ENCODE results near the gene GPS1. TPM values are rescaled to one million over a fixed set of nuclear protein-coding genes. Genes with fewer than 3 reads are reported as not detected.

The GPS1 gene
- total and polyA plus RNA-seq, 9 of the 15 experiments (the other 6 are each of a cell fraction or from before 2014, with no cell fraction given) = 3.1 to 167 (median 69.9) TPM

DNA sequence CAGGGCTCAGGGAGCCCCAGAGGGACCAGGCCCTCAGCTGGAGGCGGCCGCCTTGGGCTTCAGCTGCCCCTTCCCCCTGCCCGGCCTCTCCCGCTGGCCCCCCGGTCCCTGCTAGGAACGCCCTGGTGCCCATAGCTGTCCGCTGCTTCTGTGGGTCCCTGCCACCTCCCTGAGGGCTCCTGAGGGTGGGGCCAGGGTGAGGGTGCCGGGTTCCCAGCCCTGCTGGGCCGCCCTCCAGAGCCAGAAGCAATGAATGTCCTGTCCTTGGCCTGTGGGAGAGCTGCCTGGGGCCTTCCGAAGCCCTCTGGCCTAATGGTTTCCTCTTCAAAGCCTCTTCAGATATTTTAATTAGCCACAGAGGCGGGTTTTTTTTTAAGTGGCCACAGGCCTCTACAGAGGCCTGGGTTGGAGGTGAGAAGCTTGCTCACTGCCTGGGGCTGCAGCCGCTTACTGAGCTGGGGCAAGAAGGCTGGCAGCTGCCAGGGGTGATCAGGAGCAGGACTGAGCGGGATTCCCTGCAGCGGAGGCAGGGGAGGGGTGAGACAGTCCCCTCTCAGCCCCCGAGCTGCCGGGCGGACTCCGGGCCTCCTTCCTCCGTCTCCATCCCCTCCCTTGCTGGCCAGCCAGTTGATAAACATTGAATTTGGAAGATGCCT, 38.9 kb upstream of the GPS1 start (continued):
- TF ChIP-seq, protein P1, sequence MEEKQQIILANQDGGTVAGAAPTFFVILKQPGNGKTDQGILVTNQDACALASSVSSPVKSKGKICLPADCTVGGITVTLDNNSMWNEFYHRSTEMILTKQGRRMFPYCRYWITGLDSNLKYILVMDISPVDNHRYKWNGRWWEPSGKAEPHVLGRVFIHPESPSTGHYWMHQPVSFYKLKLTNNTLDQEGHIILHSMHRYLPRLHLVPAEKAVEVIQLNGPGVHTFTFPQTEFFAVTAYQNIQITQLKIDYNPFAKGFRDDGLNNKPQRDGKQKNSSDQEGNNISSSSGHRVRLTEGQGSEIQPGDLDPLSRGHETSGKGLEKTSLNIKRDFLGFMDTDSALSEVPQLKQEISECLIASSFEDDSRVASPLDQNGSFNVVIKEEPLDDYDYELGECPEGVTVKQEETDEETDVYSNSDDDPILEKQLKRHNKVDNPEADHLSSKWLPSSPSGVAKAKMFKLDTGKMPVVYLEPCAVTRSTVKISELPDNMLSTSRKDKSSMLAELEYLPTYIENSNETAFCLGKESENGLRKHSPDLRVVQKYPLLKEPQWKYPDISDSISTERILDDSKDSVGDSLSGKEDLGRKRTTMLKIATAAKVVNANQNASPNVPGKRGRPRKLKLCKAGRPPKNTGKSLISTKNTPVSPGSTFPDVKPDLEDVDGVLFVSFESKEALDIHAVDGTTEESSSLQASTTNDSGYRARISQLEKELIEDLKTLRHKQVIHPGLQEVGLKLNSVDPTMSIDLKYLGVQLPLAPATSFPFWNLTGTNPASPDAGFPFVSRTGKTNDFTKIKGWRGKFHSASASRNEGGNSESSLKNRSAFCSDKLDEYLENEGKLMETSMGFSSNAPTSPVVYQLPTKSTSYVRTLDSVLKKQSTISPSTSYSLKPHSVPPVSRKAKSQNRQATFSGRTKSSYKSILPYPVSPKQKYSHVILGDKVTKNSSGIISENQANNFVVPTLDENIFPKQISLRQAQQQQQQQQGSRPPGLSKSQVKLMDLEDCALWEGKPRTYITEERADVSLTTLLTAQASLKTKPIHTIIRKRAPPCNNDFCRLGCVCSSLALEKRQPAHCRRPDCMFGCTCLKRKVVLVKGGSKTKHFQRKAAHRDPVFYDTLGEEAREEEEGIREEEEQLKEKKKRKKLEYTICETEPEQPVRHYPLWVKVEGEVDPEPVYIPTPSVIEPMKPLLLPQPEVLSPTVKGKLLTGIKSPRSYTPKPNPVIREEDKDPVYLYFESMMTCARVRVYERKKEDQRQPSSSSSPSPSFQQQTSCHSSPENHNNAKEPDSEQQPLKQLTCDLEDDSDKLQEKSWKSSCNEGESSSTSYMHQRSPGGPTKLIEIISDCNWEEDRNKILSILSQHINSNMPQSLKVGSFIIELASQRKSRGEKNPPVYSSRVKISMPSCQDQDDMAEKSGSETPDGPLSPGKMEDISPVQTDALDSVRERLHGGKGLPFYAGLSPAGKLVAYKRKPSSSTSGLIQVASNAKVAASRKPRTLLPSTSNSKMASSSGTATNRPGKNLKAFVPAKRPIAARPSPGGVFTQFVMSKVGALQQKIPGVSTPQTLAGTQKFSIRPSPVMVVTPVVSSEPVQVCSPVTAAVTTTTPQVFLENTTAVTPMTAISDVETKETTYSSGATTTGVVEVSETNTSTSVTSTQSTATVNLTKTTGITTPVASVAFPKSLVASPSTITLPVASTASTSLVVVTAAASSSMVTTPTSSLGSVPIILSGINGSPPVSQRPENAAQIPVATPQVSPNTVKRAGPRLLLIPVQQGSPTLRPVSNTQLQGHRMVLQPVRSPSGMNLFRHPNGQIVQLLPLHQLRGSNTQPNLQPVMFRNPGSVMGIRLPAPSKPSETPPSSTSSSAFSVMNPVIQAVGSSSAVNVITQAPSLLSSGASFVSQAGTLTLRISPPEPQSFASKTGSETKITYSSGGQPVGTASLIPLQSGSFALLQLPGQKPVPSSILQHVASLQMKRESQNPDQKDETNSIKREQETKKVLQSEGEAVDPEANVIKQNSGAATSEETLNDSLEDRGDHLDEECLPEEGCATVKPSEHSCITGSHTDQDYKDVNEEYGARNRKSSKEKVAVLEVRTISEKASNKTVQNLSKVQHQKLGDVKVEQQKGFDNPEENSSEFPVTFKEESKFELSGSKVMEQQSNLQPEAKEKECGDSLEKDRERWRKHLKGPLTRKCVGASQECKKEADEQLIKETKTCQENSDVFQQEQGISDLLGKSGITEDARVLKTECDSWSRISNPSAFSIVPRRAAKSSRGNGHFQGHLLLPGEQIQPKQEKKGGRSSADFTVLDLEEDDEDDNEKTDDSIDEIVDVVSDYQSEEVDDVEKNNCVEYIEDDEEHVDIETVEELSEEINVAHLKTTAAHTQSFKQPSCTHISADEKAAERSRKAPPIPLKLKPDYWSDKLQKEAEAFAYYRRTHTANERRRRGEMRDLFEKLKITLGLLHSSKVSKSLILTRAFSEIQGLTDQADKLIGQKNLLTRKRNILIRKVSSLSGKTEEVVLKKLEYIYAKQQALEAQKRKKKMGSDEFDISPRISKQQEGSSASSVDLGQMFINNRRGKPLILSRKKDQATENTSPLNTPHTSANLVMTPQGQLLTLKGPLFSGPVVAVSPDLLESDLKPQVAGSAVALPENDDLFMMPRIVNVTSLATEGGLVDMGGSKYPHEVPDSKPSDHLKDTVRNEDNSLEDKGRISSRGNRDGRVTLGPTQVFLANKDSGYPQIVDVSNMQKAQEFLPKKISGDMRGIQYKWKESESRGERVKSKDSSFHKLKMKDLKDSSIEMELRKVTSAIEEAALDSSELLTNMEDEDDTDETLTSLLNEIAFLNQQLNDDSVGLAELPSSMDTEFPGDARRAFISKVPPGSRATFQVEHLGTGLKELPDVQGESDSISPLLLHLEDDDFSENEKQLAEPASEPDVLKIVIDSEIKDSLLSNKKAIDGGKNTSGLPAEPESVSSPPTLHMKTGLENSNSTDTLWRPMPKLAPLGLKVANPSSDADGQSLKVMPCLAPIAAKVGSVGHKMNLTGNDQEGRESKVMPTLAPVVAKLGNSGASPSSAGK (IDR thresholded peaks at IDR 0.05) = no peak

All from K562 (cell line).